ENCODE measurements around the gene FAM170B.

DNA sequence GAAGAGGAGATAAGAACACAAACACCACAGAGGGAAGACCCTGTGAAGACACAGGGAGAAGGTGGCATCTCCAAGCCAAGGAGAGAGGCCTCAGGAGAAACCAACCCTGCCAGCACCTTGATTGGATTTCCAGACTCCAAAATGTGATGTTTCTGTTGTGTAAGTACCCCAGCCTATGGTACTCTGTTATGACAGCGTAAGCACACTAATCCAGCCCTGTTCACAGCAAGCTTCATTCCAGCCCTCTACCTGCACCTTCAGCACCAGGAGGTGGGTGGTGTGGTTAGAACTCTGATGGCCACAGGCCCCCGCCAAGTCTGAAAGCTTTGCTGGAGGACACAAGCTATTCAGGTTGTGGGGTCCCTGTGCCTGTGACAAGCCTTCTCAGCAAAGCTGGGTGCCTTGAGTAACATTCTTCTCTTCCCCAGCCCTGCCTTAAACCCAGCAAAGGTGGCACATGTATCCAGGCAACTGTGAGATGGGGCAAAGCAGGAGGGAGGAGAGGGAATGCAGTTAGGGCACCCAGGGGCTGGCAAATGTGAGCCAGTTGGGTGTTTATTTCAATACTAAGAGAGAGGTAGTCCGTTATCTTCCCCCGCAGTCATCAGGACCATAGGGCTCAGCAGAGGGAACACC, 23.0 kb downstream of the FAM170B start:
- TF ChIP-seq, protein P1, sequence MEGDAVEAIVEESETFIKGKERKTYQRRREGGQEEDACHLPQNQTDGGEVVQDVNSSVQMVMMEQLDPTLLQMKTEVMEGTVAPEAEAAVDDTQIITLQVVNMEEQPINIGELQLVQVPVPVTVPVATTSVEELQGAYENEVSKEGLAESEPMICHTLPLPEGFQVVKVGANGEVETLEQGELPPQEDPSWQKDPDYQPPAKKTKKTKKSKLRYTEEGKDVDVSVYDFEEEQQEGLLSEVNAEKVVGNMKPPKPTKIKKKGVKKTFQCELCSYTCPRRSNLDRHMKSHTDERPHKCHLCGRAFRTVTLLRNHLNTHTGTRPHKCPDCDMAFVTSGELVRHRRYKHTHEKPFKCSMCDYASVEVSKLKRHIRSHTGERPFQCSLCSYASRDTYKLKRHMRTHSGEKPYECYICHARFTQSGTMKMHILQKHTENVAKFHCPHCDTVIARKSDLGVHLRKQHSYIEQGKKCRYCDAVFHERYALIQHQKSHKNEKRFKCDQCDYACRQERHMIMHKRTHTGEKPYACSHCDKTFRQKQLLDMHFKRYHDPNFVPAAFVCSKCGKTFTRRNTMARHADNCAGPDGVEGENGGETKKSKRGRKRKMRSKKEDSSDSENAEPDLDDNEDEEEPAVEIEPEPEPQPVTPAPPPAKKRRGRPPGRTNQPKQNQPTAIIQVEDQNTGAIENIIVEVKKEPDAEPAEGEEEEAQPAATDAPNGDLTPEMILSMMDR (IDR thresholded peaks at IDR 0.05), result no peak
- TF ChIP-seq, protein P2, sequence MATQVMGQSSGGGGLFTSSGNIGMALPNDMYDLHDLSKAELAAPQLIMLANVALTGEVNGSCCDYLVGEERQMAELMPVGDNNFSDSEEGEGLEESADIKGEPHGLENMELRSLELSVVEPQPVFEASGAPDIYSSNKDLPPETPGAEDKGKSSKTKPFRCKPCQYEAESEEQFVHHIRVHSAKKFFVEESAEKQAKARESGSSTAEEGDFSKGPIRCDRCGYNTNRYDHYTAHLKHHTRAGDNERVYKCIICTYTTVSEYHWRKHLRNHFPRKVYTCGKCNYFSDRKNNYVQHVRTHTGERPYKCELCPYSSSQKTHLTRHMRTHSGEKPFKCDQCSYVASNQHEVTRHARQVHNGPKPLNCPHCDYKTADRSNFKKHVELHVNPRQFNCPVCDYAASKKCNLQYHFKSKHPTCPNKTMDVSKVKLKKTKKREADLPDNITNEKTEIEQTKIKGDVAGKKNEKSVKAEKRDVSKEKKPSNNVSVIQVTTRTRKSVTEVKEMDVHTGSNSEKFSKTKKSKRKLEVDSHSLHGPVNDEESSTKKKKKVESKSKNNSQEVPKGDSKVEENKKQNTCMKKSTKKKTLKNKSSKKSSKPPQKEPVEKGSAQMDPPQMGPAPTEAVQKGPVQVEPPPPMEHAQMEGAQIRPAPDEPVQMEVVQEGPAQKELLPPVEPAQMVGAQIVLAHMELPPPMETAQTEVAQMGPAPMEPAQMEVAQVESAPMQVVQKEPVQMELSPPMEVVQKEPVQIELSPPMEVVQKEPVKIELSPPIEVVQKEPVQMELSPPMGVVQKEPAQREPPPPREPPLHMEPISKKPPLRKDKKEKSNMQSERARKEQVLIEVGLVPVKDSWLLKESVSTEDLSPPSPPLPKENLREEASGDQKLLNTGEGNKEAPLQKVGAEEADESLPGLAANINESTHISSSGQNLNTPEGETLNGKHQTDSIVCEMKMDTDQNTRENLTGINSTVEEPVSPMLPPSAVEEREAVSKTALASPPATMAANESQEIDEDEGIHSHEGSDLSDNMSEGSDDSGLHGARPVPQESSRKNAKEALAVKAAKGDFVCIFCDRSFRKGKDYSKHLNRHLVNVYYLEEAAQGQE (IDR thresholded peaks at IDR 0.05; ENCODE audit: insufficient read depth in 1 of 2, low read depth in 2 of 2, low read length in 1 of 2), result no peak
- TF ChIP-seq SIN3A (IDR thresholded peaks at IDR 0.05; ENCODE audit: borderline replicate concordance, insufficient read depth, low read depth, low read length), result no peak
- TF ChIP-seq POLR2AphosphoS5 (IDR thresholded peaks at IDR 0.05; ENCODE audit: low read depth, low read length), result no peak
